GM19372 (cell line): ENCODE data around the gene CATSPERZ.
"Not testable (repeated sequence)": the region's sequence is repeated elsewhere in the genome, so short reads cannot be mapped to it uniquely, and the experiment has no call there.

Experiments used
- ATAC-seq: cut with Tn5 transposase; IDR thresholded peaks from one replicate; pipeline ENCODE4 v1.9.1; 2021; ENCODE audit warnings: mild to moderate bottlenecking, low read depth, moderate library complexity; ENCODE audit not compliant: unreplicated experiment

The CATSPERZ gene

DNA sequence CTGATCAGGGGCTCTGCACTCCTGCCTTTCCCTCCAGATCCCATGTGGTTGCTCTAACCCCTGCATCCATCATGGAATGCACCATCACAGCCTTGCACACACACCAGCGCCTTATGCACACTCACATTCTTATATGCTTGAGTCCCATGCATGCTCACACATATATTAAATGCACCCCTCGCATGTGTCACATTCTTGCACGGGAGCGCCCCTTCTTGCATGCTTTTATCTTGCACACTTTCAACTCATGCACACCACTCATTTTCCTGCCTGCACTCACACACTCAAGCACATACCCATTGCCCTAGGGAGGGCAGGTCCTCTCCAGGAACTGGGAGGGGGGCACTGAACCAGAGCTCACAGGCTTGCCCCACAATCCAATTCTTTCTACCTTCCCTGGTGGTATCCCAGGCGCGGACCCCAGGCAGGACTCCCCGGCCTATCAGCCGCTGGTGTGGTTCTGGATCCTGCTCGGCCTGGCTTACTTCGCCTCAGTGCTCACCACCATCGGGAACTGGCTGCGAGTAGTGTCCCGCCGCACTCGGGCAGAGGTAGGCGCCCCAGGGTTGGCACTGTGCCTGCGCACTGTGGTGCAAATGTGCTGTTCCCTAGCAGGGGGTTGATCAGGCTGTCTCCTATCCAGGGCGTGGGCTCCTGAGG, 2.3 kb upstream of the CATSPERZ start:
- ATAC-seq: no peak

DNA sequence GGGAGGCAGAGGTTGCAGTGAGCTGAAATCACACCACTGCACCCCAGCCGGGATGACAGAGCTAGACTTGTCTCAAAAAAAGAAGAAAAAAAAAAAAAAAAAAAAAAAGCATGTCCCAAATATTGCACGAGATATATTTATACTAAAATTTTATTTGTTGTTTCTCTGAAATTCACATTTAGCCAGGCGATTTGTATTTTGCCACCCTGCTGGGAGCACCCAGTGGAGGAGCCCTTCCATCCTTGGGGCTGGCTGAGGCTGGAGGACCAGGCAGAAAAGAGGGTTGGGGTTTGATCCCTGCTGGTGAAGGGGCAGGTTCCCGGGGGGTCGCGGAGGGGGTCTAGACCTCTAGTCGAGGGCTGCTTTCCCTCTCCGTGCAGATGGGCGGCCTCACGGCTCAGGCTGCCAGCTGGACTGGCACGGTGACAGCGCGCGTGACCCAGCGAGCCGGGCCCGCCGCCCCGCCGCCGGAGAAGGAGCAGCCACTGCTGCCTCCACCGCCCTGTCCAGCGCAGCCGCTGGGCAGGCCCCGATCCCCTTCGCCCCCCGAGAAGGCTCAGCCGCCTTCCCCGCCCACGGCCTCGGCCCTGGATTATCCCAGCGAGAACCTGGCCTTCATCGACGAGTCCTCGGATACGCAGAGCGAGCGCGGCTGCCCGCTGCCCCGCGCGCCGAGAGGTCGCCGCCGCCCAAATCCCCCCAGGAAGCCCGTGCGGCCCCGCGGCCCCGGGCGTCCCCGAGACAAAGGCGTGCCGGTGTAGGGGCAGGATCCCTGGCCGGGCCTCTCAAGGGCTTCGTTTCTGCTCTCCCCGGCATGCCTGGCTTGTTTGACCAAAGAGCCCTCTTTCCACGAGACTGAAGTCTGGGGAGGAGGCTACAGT, 952 bp upstream of the CATSPERZ start:
- no peak for ATAC-seq

DNA sequence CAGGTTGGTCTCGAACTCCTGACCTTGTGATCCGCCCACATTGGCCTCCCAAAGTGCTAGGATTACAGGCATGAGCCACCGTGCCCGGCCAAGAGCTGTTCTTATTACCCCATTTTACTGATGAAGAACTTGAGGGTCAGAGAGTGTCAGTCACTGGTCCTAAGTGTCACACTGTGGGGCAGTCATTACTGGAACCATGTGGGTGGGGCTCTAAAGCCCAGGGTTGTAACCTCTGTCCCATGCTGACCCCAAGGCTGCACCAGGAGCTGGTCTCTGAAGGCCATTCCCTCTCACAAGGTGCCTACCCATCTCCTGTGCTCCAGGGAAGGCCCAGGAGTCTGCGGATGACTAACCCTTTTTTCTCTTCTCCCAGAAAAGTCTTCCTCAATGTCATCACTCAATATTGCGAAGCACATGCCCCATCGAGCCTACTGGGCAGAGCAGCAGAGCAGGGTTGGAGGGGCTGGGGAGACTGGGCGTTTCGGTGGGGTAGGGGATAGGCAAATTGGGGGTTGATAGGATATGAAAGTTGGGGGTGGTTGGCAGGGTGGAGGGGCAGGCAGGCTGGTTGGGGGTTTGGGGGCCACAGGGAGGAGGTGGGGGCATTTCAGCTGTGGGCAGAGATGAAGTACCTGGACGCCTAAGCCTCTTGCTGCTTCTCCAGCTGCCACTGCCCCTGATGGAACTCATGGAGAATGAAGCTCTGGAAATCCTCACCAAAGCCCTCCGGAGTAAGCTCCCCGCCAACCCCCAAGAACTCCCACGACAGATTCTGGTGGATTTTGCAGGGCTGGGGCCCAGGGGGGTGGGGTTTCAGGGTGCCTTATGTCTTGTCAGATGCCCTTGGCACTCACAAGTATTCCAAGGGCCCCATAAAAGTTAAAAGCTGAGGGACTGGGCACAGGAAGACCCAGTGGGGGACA, 3.2 kb downstream of the CATSPERZ start:
- ATAC-seq: no peak

DNA sequence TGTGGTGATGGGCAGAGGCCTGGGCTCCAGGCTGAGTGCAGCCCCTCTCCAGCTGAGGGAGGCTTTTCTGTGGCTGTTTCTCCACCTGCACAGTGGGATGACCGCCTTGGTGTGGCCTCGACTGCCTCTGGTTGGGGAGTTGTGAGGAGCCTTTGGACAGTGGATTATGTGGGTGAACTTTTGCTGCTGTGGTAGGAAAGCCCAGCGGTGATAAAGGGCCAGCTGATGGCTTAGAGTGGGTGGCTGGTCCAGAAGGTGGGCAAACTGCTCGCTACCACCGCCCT, 3.8 kb downstream of the CATSPERZ start:
- no peak for ATAC-seq

DNA sequence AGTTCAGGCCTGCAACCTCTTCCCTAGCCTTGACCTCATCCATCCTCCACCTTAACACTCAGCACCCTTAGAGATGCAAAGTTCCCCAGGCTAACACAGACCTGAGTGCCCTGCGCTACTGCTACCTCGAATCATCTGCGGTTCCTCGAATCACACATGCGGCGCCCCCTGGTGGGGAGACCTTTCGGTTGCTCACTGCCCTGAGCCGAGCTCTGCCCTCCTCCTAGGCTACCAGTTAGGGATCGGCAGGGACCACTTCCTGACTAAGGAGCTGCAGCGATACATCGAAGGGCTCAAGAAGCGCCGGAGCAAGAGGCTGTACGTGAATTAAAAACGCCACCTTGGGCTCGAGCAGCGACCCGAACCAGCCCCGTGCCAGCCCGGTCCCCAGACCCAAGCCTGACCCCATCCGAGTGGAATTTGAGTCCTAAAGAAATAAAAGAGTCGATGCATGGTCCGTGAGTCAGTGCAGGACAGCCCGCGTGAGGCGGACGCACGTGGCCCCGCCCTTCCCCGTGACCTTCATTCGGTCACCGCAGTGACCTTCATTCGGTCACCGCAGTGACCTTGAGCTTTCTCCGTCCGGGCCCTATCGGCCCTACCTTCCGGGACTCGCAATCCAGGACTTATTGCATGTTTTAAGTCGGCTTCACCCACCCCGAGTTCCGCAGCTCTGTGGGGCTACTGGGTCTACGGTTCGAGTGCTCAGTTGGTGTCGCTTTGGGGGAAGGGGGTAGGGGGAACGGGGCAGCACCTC, 4.3 kb downstream of the CATSPERZ start:
- peak; percentile 8 for ATAC-seq

DNA sequence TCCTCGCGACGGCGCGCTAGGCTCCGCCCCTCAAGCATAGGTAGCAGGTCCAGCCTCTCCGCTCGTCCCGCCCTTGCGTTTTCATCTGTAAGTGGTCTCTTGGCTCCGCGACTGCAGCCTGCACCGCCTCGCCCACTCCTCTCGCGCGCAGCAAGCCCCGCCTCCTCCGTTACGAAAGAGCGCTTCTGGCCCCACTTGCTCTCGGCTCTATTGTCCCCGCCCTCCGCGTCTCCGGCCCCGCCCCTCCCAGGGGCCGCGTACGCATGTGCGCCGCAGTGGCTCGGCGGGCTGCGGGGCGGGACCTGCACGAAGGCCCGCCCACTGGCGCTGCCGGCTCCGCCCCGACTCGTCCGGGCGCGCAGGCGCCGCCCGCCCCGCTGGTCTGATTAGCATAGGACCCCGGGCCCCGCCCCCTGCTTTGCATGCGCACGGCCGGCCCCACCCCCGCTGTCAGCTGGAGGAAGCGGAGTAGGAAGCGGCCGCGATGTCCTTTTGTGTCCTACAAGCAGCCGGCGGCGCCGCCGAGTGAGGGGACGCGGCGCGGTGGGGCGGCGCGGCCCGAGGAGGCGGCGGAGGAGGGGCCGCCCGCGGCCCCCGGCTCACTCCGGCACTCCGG, 5.0 kb downstream of the CATSPERZ start, which contains the start of gene ESRRA:
Gene ESRRA, plus strand, starts transcription at position 450 of the 616 bp plus-strand sequence. CDS start 1,656 bp downstream, outside the sequence.
- ATAC-seq: peak; percentile 71

DNA sequence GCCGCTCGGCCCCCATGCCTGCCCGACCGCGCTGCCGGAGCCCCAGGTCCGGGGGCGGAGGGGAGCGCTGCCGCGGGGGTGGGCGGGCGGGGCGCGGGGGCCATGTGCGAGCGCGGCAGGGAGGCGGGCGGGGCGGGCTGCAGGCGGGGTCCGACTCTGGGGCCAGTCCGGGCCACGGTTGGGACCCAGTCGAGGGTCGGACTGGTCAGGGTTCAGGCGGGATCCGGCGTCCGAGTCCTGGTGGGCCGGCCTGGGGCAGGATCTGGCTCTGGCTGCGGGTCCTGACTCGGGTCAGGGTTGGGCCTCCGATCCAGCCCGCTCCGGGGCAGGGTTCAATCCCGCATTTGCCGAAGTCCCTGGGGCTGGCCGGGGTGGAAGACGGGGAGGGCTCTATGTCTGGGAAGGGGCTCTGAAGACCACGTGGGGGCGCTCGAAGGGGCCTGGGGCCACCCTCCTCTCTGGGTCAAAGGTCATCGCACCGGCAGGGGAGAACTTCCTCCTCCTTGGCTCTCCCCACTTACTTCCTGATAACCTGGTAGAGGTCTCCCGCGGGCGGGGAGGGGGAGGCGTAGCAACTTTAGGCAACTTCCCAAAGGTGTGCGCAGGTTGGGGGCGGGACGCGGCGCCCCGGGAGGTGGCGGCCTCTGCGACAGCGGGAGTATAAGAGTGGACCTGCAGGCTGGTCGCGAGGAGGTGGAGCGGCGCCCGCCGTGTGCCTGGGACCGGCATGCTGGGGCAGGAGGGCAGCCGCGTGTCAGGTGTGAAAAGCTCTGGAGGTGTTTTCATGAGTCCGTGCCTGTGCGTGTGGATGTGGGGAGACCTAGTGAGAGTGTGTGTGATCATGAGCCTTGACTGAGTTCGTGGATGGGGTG, 5.8 kb downstream of the CATSPERZ start:
- ATAC-seq: peak; percentile 10

DNA sequence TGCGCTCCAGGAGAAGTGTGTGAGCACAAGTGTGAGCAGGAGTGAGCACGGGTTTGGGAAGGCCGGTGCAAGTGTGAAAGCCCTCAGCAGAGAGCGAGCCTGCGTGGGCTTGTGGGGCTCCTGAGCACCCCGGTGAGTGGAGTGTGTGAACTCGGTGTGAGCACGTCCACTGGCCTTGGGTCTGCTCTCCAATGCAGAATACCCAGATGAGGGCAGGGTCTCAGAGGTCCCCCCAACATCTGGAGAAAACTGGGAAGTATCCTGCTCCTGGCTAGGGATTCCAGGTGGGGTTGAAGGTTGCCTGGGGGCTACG, 6.4 kb downstream of the CATSPERZ start:
- no peak for ATAC-seq

DNA sequence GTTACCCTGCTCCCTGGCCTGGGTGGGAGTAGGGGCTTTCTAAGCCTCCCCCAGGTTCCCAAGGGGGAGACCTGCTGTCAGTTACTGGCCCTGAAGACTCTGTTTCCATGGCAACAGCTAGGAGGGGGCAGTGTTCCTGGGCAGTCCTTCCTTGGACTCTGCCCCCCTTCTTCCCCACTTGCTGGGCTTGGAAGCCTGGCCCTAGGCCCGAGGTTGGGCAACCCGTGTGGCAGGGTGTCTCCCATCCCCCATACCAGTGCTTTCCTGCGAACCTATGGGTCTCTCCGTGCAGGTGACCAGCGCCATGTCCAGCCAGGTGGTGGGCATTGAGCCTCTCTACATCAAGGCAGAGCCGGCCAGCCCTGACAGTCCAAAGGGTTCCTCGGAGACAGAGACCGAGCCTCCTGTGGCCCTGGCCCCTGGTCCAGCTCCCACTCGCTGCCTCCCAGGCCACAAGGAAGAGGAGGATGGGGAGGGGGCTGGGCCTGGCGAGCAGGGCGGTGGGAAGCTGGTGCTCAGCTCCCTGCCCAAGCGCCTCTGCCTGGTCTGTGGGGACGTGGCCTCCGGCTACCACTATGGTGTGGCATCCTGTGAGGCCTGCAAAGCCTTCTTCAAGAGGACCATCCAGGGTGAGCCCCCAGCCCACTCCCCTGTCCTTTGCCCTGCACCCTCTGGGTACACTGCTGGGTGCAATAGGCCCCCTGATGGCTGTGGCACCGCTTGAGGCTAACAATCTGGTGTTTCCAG, 6.9 kb downstream of the CATSPERZ start:
- ATAC-seq: no peak

DNA sequence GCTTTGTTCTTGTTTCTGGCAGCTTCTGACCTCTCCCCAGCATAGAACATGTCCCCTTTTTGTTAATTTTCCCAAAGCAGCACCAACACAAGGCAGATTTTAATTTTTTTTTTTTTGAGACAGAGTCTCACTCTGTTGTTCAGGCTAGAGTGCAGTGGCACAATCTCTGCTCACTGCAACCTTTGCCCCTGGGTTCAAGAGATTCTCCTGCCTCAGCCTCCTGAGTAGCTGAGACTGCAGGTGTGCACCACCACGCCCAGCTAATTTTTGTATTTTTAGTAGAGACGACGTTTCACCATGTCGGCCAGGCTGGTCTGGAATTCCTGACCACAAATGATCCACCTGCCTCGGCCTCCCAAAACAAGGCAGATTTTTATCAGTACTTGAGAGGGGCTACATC, 7.6 kb downstream of the CATSPERZ start:
- ATAC-seq: not testable (repeated sequence)

DNA sequence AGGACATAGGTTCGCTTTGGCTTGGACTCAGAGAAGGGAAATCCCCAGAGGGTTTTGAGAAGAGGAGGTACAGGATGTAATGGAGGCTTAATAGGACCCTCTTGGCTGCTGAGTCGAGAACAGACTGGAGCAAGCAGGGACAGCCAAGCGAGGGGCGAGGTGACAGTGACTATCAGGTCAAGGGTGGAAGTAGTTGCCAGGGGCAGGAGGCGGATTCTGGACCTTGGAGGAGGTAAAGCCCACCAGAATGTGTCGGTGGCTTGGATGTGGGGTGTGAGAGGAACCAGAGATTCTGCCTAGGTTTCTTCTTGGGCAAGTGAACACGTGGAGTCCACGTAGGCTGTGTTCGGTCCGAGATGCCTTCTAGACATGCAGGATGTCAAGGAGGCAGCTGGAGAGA, 12.8 kb downstream of the CATSPERZ start:
- ATAC-seq: no peak

DNA sequence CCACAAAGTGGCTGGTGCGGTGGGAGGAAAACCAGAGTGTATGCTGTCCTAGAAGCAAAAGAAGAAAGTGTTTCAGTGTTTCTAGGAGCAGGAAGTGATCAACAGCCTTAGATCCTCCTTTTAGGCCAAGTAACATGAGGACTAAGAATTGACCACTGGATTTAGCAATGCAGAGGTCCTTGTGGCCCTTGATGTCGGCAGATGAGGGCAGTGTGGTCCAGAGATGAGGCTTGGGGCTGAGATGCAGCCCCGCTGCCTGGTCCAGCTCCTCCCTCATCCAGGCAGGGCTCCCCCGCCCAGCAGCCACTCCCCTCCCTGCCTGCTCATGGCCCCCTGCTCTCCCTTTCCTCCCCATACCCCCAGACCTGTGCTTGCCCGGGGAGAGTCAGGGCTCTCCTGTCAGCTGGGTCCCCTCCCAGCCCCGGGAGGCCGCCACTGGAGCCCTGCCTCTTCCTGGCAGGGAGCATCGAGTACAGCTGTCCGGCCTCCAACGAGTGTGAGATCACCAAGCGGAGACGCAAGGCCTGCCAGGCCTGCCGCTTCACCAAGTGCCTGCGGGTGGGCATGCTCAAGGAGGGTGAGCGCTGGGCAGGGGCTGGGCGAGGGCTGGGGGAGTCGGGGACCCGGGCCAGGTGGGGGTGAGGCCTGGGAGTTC, 13.5 kb downstream of the CATSPERZ start:
- no peak for ATAC-seq

DNA sequence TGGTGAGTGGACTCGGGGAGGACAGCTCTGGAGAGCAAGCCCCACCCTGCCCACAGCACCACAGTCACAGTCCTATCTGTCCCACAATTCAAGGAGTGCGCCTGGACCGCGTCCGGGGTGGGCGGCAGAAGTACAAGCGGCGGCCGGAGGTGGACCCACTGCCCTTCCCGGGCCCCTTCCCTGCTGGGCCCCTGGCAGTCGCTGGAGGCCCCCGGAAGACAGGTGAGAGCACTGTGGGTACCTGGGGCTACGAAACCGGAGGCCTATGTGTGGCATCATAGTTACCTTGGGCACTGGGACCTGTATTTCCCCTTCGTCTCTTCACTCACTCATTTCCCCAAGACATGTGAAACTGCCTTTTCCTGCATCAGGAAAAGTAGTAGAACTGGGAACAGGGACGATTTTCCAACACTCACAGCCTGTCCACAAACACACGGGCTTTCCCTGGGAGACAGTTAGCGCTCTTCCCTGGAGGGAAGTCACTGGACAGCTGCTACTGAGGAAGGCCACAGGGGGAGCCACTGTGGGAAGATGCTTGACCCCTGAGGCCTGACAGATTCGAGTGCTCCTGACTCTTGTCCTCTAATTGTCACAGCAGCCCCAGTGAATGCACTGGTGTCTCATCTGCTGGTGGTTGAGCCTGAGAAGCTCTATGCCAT, 14.1 kb downstream of the CATSPERZ start:
- ATAC-seq: no peak

DNA sequence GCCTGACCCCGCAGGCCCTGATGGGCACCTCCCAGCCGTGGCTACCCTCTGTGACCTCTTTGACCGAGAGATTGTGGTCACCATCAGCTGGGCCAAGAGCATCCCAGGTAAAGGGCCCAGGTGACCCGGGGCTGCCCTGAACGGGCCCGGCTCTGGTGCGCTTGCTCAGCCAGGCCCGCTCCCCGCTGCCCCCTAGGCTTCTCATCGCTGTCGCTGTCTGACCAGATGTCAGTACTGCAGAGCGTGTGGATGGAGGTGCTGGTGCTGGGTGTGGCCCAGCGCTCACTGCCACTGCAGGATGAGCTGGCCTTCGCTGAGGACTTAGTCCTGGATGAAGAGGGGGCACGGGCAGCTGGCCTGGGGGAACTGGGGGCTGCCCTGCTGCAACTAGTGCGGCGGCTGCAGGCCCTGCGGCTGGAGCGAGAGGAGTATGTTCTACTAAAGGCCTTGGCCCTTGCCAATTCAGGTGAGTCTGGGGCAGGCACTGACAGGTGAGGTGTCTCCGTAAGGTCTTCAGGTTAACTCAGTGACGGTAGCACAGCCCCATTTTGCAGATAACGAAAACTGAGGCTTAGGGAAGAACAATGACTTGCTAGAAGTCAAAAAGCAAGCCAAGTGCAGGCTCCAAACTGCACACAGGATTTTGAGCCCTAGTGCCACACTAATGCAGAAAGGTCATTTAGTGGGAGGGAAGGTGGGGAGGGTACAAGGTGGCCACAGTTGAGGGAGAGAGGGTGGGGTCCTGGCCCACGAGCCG, 14.8 kb downstream of the CATSPERZ start:
- no peak for ATAC-seq

DNA sequence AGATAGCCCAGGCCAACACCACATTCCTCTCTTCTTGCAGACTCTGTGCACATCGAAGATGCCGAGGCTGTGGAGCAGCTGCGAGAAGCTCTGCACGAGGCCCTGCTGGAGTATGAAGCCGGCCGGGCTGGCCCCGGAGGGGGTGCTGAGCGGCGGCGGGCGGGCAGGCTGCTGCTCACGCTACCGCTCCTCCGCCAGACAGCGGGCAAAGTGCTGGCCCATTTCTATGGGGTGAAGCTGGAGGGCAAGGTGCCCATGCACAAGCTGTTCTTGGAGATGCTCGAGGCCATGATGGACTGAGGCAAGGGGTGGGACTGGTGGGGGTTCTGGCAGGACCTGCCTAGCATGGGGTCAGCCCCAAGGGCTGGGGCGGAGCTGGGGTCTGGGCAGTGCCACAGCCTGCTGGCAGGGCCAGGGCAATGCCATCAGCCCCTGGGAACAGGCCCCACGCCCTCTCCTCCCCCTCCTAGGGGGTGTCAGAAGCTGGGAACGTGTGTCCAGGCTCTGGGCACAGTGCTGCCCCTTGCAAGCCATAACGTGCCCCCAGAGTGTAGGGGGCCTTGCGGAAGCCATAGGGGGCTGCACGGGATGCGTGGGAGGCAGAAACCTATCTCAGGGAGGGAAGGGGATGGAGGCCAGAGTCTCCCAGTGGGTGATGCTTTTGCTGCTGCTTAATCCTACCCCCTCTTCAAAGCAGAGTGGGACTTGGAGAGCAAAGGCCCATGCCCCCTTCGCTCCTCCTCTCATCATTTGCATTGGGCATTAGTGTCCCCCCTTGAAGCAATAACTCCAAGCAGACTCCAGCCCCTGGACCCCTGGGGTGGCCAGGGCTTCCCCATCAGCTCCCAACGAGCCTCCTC, 15.7 kb downstream of the CATSPERZ start:
- ATAC-seq: not testable (repeated sequence)
